ENCODE data around the gene DNAJC25. TPM values are rescaled to one million over a fixed set of nuclear protein-coding genes. Genes with fewer than 3 reads are reported as not detected.

DNAJC25 gene
- total and polyA plus RNA-seq, 2 of the 13 experiments (the other 11 are each of a cell fraction or from before 2014, with no cell fraction given) = 5.7 to 10.2 TPM

DNA sequence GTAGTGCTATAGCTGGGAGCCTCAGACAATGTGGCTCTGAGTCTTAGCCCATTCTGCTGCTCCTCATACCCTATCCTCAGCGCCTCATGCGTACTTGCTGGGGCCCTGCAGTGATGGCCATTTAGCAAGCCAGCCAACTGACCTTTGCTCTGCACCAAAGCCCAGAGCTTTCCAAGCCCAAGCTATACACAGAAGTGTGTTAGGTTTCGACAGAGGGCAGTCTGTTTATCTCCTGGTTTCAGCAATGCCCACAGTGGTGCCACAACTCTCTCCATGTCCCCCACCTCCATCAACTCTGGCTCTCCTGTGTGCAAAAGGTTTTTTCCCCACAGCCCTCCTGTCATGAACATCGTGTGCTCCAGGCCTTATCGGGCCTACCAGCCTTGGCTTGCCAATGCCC is 47.2 kb downstream of the DNAJC25 start (continued):
- TF ChIP-seq, protein P1, sequence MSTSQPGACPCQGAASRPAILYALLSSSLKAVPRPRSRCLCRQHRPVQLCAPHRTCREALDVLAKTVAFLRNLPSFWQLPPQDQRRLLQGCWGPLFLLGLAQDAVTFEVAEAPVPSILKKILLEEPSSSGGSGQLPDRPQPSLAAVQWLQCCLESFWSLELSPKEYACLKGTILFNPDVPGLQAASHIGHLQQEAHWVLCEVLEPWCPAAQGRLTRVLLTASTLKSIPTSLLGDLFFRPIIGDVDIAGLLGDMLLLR (CRISPR knock-in tag; IDR thresholded peaks at IDR 0.05) = no peak
- TF ChIP-seq, protein P2, sequence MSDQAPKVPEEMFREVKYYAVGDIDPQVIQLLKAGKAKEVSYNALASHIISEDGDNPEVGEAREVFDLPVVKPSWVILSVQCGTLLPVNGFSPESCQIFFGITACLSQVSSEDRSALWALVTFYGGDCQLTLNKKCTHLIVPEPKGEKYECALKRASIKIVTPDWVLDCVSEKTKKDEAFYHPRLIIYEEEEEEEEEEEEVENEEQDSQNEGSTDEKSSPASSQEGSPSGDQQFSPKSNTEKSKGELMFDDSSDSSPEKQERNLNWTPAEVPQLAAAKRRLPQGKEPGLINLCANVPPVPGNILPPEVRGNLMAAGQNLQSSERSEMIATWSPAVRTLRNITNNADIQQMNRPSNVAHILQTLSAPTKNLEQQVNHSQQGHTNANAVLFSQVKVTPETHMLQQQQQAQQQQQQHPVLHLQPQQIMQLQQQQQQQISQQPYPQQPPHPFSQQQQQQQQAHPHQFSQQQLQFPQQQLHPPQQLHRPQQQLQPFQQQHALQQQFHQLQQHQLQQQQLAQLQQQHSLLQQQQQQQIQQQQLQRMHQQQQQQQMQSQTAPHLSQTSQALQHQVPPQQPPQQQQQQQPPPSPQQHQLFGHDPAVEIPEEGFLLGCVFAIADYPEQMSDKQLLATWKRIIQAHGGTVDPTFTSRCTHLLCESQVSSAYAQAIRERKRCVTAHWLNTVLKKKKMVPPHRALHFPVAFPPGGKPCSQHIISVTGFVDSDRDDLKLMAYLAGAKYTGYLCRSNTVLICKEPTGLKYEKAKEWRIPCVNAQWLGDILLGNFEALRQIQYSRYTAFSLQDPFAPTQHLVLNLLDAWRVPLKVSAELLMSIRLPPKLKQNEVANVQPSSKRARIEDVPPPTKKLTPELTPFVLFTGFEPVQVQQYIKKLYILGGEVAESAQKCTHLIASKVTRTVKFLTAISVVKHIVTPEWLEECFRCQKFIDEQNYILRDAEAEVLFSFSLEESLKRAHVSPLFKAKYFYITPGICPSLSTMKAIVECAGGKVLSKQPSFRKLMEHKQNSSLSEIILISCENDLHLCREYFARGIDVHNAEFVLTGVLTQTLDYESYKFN (CRISPR knock-in tag; conservative IDR thresholded peaks at IDR 0.05) = 0 out of 2 replicates have a peak, but pooled peaks have one; percentile 31
- TF ChIP-seq SUZ12 (IDR thresholded peaks at IDR 0.05; ENCODE audit: low read depth, low read length) = no peak
- no peak for TF ChIP-seq ZNF367 (CRISPR knock-in tag; IDR thresholded peaks at IDR 0.05; ENCODE audit: borderline replicate concordance)
- no peak for TF ChIP-seq TAF1 (CRISPR knock-in tag; IDR thresholded peaks at IDR 0.05)
- no peak for TF ChIP-seq SMARCC2 (IDR thresholded peaks at IDR 0.05)
- no peak for TF ChIP-seq ZNF263 (CRISPR knock-in tag; IDR thresholded peaks at IDR 0.05)
- TF ChIP-seq ZMYM3 (CRISPR knock-in tag; IDR thresholded peaks at IDR 0.05) = peak; percentile 45; the same call in 1 of the 2 replicates
- TF ChIP-seq HDAC2 (CRISPR knock-in tag; IDR thresholded peaks at IDR 0.05) = 0 out of 2 replicates have a peak, but pooled peaks have one; percentile 25
- no peak for TF ChIP-seq IRF2 (CRISPR knock-in tag; IDR thresholded peaks at IDR 0.05)
- TF ChIP-seq TARDBP (CRISPR knock-in tag; IDR thresholded peaks at IDR 0.05) = no peak
- TF ChIP-seq, protein P3, sequence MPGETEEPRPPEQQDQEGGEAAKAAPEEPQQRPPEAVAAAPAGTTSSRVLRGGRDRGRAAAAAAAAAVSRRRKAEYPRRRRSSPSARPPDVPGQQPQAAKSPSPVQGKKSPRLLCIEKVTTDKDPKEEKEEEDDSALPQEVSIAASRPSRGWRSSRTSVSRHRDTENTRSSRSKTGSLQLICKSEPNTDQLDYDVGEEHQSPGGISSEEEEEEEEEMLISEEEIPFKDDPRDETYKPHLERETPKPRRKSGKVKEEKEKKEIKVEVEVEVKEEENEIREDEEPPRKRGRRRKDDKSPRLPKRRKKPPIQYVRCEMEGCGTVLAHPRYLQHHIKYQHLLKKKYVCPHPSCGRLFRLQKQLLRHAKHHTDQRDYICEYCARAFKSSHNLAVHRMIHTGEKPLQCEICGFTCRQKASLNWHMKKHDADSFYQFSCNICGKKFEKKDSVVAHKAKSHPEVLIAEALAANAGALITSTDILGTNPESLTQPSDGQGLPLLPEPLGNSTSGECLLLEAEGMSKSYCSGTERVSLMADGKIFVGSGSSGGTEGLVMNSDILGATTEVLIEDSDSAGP (CRISPR knock-in tag; IDR thresholded peaks at IDR 0.05; ENCODE audit: borderline replicate concordance) = 0 out of 2 replicates have a peak, but pooled peaks have one; percentile 28
- 0 out of 2 replicates have a peak, but pooled peaks have one; percentile 60 for TF ChIP-seq ZBTB7B (CRISPR knock-in tag; IDR thresholded peaks at IDR 0.05)
- TF ChIP-seq THAP11 (CRISPR knock-in tag; IDR thresholded peaks at IDR 0.05) = no peak
- 0 out of 2 replicates have a peak, but pooled peaks have one; percentile 14 for TF ChIP-seq FOXA3 (CRISPR knock-in tag; IDR thresholded peaks at IDR 0.05)
- TF ChIP-seq, protein P4, sequence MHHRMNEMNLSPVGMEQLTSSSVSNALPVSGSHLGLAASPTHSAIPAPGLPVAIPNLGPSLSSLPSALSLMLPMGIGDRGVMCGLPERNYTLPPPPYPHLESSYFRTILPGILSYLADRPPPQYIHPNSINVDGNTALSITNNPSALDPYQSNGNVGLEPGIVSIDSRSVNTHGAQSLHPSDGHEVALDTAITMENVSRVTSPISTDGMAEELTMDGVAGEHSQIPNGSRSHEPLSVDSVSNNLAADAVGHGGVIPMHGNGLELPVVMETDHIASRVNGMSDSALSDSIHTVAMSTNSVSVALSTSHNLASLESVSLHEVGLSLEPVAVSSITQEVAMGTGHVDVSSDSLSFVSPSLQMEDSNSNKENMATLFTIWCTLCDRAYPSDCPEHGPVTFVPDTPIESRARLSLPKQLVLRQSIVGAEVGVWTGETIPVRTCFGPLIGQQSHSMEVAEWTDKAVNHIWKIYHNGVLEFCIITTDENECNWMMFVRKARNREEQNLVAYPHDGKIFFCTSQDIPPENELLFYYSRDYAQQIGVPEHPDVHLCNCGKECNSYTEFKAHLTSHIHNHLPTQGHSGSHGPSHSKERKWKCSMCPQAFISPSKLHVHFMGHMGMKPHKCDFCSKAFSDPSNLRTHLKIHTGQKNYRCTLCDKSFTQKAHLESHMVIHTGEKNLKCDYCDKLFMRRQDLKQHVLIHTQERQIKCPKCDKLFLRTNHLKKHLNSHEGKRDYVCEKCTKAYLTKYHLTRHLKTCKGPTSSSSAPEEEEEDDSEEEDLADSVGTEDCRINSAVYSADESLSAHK (CRISPR knock-in tag; IDR thresholded peaks at IDR 0.05; ENCODE audit: borderline replicate concordance) = no peak
- TF ChIP-seq, protein P5, sequence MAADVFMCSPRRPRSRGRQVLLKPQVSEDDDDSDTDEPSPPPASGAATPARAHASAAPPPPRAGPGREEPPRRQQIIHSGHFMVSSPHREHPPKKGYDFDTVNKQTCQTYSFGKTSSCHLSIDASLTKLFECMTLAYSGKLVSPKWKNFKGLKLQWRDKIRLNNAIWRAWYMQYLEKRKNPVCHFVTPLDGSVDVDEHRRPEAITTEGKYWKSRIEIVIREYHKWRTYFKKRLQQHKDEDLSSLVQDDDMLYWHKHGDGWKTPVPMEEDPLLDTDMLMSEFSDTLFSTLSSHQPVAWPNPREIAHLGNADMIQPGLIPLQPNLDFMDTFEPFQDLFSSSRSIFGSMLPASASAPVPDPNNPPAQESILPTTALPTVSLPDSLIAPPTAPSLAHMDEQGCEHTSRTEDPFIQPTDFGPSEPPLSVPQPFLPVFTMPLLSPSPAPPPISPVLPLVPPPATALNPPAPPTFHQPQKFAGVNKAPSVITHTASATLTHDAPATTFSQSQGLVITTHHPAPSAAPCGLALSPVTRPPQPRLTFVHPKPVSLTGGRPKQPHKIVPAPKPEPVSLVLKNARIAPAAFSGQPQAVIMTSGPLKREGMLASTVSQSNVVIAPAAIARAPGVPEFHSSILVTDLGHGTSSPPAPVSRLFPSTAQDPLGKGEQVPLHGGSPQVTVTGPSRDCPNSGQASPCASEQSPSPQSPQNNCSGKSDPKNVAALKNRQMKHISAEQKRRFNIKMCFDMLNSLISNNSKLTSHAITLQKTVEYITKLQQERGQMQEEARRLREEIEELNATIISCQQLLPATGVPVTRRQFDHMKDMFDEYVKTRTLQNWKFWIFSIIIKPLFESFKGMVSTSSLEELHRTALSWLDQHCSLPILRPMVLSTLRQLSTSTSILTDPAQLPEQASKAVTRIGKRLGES (CRISPR knock-in tag; IDR thresholded peaks at IDR 0.05; ENCODE audit: borderline replicate concordance) = no peak
- TF ChIP-seq, protein P6, sequence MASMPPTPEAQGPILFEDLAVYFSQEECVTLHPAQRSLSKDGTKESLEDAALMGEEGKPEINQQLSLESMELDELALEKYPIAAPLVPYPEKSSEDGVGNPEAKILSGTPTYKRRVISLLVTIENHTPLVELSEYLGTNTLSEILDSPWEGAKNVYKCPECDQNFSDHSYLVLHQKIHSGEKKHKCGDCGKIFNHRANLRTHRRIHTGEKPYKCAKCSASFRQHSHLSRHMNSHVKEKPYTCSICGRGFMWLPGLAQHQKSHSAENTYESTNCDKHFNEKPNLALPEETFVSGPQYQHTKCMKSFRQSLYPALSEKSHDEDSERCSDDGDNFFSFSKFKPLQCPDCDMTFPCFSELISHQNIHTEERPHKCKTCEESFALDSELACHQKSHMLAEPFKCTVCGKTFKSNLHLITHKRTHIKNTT (CRISPR knock-in tag; IDR thresholded peaks at IDR 0.05) = no peak

Measured in HepG2 (cell line).